K562 (cell line): ENCODE data around the gene DAPK2. TPM values are rescaled to one million over a fixed set of nuclear protein-coding genes. Genes with fewer than 3 reads are reported as not detected.

ENCODE experiments used
- ATAC-seq: fragments of 200-7000 bp; cut with Tn5 transposase; 3 replicates; pipeline ENCODE4 v1.9.1; 2020; ENCODE audit warnings: moderate library complexity
- BruUV-seq: library from RNA; stranded (reverse); fragments of 400-500 nt; replicated peaks from 2 replicates; lab custom pipeline; 2021; lab: Mats Ljungman, UMichigan
- CTCF ChIA-PET: fragments of 300-600 bp; formaldehyde crosslinking; extraction: SDS; loops from one replicate; lab custom pipeline; 2021; ENCODE audit warnings: low intra/inter-chr PET ratio; lab: Yijun Ruan, JAX
- POLR2A ChIA-PET: fragments of 300-600, 350-650 bp; sonication (Branson Sonifier 250); formaldehyde crosslinking; extraction: SDS; loops from one replicate; lab custom pipeline; 2021; ENCODE audit warnings: antibody characterized with exemption, inconsistent platforms; lab: Yijun Ruan, JAX
- DNase-seq, 4 experiments: peaks; one replicate each; pipeline versions ENCODE4 v3.0.0 to v3.0.0-alpha.2; 2011 to 2018; ENCODE audit warnings: low spot score in 3 of 4, mixed read lengths in 3 of 4; ENCODE audit errors: extremely low read depth in 1 of 4
- FAIRE-seq: peaks from 2 replicates; lab custom pipeline; 2011; peaks lifted over from hg19 to GRCh38; lab: Jason Lieb, UNC
- H2AFZ ChIP-seq: 2 replicates; pipeline ENCODE4 v1.6.0; 2011; ENCODE audit warnings: low read depth, low read length, control low read depth, inconsistent platforms
- H3K27ac ChIP-seq: fragments of 200-600 bp; 3 replicates; pipeline ENCODE4 v1.8.0; 2011; ENCODE audit warnings: low read depth, mild to moderate bottlenecking, control low read depth, inconsistent platforms, low read length, moderate library complexity, mixed read lengths; ENCODE audit errors: extremely low read depth
- H3K27me3 ChIP-seq, 2 experiments: fragments of 300-600 bp in 1 of 2; 2 replicates in 1 of 2; 3 replicates in 1 of 2; pipeline versions ENCODE4 v1.6.0 to v1.8.0; 2011; ENCODE audit warnings: inconsistent platforms in 2 of 2, low read length in 2 of 2, mild to moderate bottlenecking in 1 of 2, mixed read lengths in 1 of 2, moderate library complexity in 1 of 2; ENCODE audit not compliant: control insufficient read depth in 2 of 2, insufficient read depth in 2 of 2
- H3K36me3 ChIP-seq: fragments of 300-600 bp; 3 replicates; pipeline ENCODE4 v1.8.0; 2011; ENCODE audit warnings: mild to moderate bottlenecking, low read length, inconsistent platforms; ENCODE audit not compliant: control insufficient read depth, insufficient read depth
- H3K4me1 ChIP-seq, 2 experiments: fragments of 200-600 bp in 1 of 2; replicated peaks in 1 of 2; 2 replicates in 1 of 2; 3 replicates in 1 of 2; pipeline versions ENCODE4 v1.5.1 to v1.8.0; 2011; ENCODE audit warnings: inconsistent platforms in 2 of 2, low read length in 2 of 2, mild to moderate bottlenecking in 1 of 2, mixed read lengths in 1 of 2, moderate library complexity in 1 of 2; ENCODE audit not compliant: control insufficient read depth in 2 of 2, insufficient read depth in 2 of 2
- H3K4me2 ChIP-seq: 2 replicates; pipeline ENCODE4 v1.6.1; 2011; ENCODE audit warnings: low read length, control low read depth, inconsistent platforms, mixed read lengths; ENCODE audit not compliant: insufficient read depth
- H3K4me3 ChIP-seq: fragments of 200-600 bp; sonication (generic), shearing (Covaris generic); 2 replicates; pipeline ENCODE4 v1.5.1; 2016; ENCODE audit warnings: control low read depth, inconsistent platforms
- H3K79me2 ChIP-seq: fragments of 200-600 bp; 3 replicates; pipeline ENCODE4 v1.8.0; 2011; ENCODE audit warnings: low read length, inconsistent platforms; ENCODE audit not compliant: control insufficient read depth, insufficient read depth
- H3K9ac ChIP-seq, 2 experiments: 2 replicates each; pipeline versions ENCODE4 v1.6.0 to v1.6.1; 2011; ENCODE audit warnings: low read depth in 2 of 2, low read length in 2 of 2, control low read depth in 1 of 2, inconsistent platforms in 1 of 2, mild to moderate bottlenecking in 1 of 2, mixed read lengths in 1 of 2; ENCODE audit not compliant: insufficient read depth in 1 of 2
- H3K9me1 ChIP-seq: one replicate; pipeline ENCODE4 v1.6.0; 2011; ENCODE audit warnings: inconsistent platforms, mild to moderate bottlenecking, low read length, moderate library complexity; ENCODE audit not compliant: control insufficient read depth, insufficient read depth
- H3K9me3 ChIP-seq: replicated peaks from 2 replicates; pipeline ENCODE4 v1.5.1; 2011; ENCODE audit warnings: low read depth, low read length, inconsistent platforms; ENCODE audit not compliant: control insufficient read depth, insufficient read depth
- H4K20me1 ChIP-seq: replicated peaks from 2 replicates; pipeline ENCODE4 v1.6.1; 2011; ENCODE audit warnings: low read length, inconsistent platforms, mixed read lengths; ENCODE audit not compliant: control insufficient read depth, insufficient read depth
- ARNT ChIP-seq, 2 experiments: fragments of 450-650 bp; IDR thresholded peaks; 2 replicates each; pipeline ENCODE4 v1.6.1; 2016; ENCODE audit warnings: mild to moderate bottlenecking in 1 of 2
- CEBPG ChIP-seq, 3 experiments: fragments of 200-800 bp in 1 of 3; sonication (Bioruptor generic) in 1 of 3; sonication (generic) in 1 of 3; formaldehyde crosslinking in 1 of 3; IDR thresholded peaks in 2 of 3; conservative IDR thresholded peaks in 1 of 3; 2 replicates each; pipeline versions ENCODE4 v1.6.1 to v1.8.0; 2016 to 2022; ENCODE audit warnings: missing compliant biosample characterization in 2 of 3, missing genetic modification characterization in 2 of 3, mild to moderate bottlenecking in 1 of 3, missing genetic modification reagents in 1 of 3
- CTCF ChIP-seq, 3 experiments: IDR thresholded peaks in 2 of 3; conservative IDR thresholded peaks in 1 of 3; 2 replicates each; pipeline ENCODE4 v1.5.1; 2011 to 2012; ENCODE audit warnings: low read length in 3 of 3, mild to moderate bottlenecking in 3 of 3, control low read depth in 2 of 3, improper control_type of control experiment in 1 of 3, inconsistent platforms in 1 of 3, low read depth in 1 of 3, mixed read lengths in 1 of 3, moderate library complexity in 1 of 3; ENCODE audit not compliant: insufficient read depth in 2 of 3
- KDM1A ChIP-seq, 2 experiments: fragments of 450-650 bp; IDR thresholded peaks; 2 replicates each; pipeline ENCODE4 v1.6.1; 2016; ENCODE audit warnings: mild to moderate bottlenecking in 2 of 2
- MLLT1 ChIP-seq, 2 experiments: fragments of 450-650 bp; IDR thresholded peaks; 2 replicates each; pipeline ENCODE4 v1.6.1; 2016
- NCOA2 ChIP-seq, 2 experiments: fragments of 450-650 bp; IDR thresholded peaks; 2 replicates each; pipeline ENCODE4 v1.6.1; 2018; ENCODE audit warnings: mild to moderate bottlenecking in 2 of 2, moderate library complexity in 1 of 2; ENCODE audit not compliant: partially characterized antibody in 2 of 2
- NCOA6 ChIP-seq: fragments of 450-650 bp; IDR thresholded peaks from 2 replicates; pipeline ENCODE4 v1.6.1; 2017; ENCODE audit warnings: mild to moderate bottlenecking
- SRF ChIP-seq, 2 experiments: fragments of 250-450, 450-650 bp in 1 of 2; sonication (Bioruptor Pico) in 1 of 2; sonication (generic) in 1 of 2; formaldehyde crosslinking; IDR thresholded peaks; 2 replicates each; pipeline versions ENCODE4 v1.5.0 to v1.5.1; 2020 to 2022; ENCODE audit warnings: mild to moderate bottlenecking in 1 of 2, missing genetic modification reagents in 1 of 2
- XRCC5 ChIP-seq: fragments of 200-400 bp; formaldehyde crosslinking; IDR thresholded peaks from 2 replicates; pipeline ENCODE4 v1.6.1; 2017; ENCODE audit warnings: low read depth, mild to moderate bottlenecking, low read length
- ZNF184 ChIP-seq: sonication (generic); formaldehyde crosslinking; IDR thresholded peaks from 2 replicates; pipeline ENCODE4 v1.5.0; 2020; ENCODE audit warnings: missing genetic modification reagents
- WGBS: fragments of 100-300 bp; shearing (Covaris generic); methylation state at CpG from one replicate; pipeline ENCODE4 v1.1.6; 2016; ENCODE audit warnings: low coverage, mixed read lengths; ENCODE audit not compliant: insufficient coverage; ENCODE audit errors: missing lambda C conversion rate; 5-methylcytosine and 5-hydroxymethylcytosine counted together
- in situ Hi-C: fragments of 300-500 bp; cut with MboI; formaldehyde crosslinking; loops from 4 replicates; pipeline ENCODE4 v1.15.0; 2018; ENCODE audit warnings: inconsistent platforms, mixed read lengths
- intact Hi-C: fragments of 100-400 bp; cut with micrococcal nuclease; formaldehyde crosslinking; loops from 2 replicates; pipeline ENCODE4 v1.14.2; 2022
- polyA plus RNA-seq, 8 experiments: library from polyadenylated mRNA; depleted of rRNA in 4 of 8; stranded (reverse) in 5 of 8; unstranded in 3 of 8; fragments of >200 nt; fragmentation: Nextera tagmentation in 2 of 8; fragmentation: Illumina TruSeq in 1 of 8; extraction: Ambion mirVana in 2 of 8; extraction: Trizol in 1 of 8; gene quantifications; 2 replicates each; pipeline versions ENCODE4 v1.2.1 to v1.2.3, GENCODE V29; 2011 to 2014; ENCODE audit warnings: inconsistent platforms in 1 of 8, missing spikeins in 1 of 8
- total RNA-seq, 7 experiments: library from RNA; depleted of rRNA in 6 of 7; stranded (reverse); fragments of >200 nt in 6 of 7; fragmentation: Illumina TruSeq in 2 of 7; extraction: Trizol in 2 of 7; gene quantifications; 2 replicates each; pipeline versions ENCODE4 v1.2.1 to v1.2.3, GENCODE V29; 2011 to 2021; ENCODE audit warnings: low replicate concordance in 1 of 7
- TF ChIP-seq, protein P1 (sequence below): fragments of 450-650 bp; IDR thresholded peaks from 2 replicates; pipeline ENCODE4 v1.6.1; 2017; ENCODE audit warnings: antibody characterized with exemption, mild to moderate bottlenecking

The DAPK2 gene
- total and polyA plus RNA-seq, 9 of the 15 experiments (the other 6 are each of a cell fraction or from before 2014, with no cell fraction given), result 0.14 to 5.2 (median 2.2) TPM

DNA sequence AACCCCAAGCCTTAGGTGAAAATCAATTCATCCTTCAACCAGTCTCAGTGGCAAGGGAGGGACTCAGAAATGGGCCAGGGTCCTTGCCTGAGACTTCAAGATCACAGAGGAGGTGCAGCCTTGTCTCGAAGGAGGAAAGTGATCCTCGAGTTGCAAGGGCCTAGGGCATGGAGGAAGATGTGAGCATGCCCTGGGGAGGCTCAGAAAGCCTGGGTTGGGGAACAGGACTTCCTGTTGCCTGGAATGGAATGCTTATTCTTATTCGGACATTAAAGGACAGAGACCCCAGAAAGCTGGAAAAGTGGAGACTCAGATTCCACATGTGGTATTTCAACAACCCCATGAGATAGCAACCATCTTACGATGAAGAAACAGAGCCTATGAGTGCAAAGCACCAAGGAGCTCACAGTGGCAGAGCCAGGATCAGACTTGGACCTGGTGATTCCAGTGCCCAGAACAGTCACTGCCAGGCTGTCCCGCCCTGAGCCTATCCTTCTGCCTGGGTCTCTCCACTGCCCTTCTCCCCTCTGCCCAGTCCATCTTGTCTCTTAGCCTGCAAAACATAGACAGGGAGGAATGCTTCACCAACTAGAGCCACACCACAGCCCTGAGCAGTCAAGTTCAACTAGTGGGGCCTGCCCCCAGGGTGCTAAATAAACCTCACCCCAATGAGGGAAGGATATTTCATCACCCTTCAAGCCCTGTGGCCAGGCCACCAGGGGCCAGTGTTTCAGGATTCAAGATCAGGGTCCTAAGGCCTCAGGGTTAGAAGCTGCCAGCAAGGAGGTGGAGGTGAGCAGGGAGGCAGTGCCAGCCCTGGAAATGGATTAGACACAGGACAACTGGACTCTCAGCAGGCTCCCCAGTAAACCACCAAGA, 21.9 kb downstream of the DAPK2 start:
- ChIA-PET CTCF (no interaction called here), POLR2A (interaction anchor here (0.7 to 1.3 kb wide), 4 partner anchors 8 to 746 kb away, joined by 3 read pairs; no protein-coding TSS in a partner anchor)
- Histone ChIP-seq H3K27ac (no peak overlapping the region), H3K79me2 (no peaks in the 10 kb centered on the region), H2AFZ (peak overlapping the region; percentile 29; the same call in 1 of the 2 replicates), H3K9me3 (no peaks in the 10 kb centered on the region), H3K9ac (peak overlapping the region; percentile 21 to 22; a peak in 1 of 4 replicates), H3K27me3 (no peaks in the 10 kb centered on the region), H4K20me1 (no peaks in the 10 kb centered on the region), H3K4me3 (no peak overlapping the region), H3K9me1 (no peaks in the 10 kb centered on the region), H3K4me1 (peaks cover 3 to 9% of the 10 kb centered on the region in 2 experiments; a peak in 4 of 5 replicates), H3K36me3 (no peaks in the 10 kb centered on the region; the same call in 2 of the 3 replicates), H3K4me2 (no peak overlapping the region)
- WGBS, result 35% methylated on average over 5 of the region's 5 CpGs
- no peak for DNase-seq
- BruUV-seq, result no TSS peak
- no peak for FAIRE-seq
- intact Hi-C loops (no loop called here), in situ Hi-C loops (no loop called here)
- ATAC-seq, result peak; percentile 89
- peak; percentile 90 for TF ChIP-seq CEBPG (CRISPR knock-in tag; IDR thresholded peaks at IDR 0.05)
- TF ChIP-seq CEBPG (tag; conservative IDR thresholded peaks at IDR 0.05 in 1 of 2, IDR thresholded peaks at IDR 0.05 in 1 of 2), result peak; percentile 46 to 80; a peak in 3 of 4 replicates
- no peak for TF ChIP-seq NCOA6
- TF ChIP-seq ARNT (IDR thresholded peaks at IDR 0.05), result no peak
- no peak for TF ChIP-seq NCOA2 (IDR thresholded peaks at IDR 0.05; ENCODE audit: partially characterized antibody in 2 of 2)
- TF ChIP-seq ZNF184 (CRISPR knock-in tag), result no peak
- TF ChIP-seq XRCC5, result no peak
- TF ChIP-seq KDM1A (IDR thresholded peaks at IDR 0.05), result no peak
- peak; percentile 20 to 32 (median 22); a peak in 1 of 6 replicates for TF ChIP-seq CTCF (IDR thresholded peaks at IDR 0.05 in 2 of 3, conservative IDR thresholded peaks at IDR 0.05 in 1 of 3; ENCODE audit: insufficient read depth in 2 of 3, low read depth in 1 of 3, low read length in 3 of 3)
- peak in 1 of 2 experiments; percentile 62; a peak in 1 of 4 replicates for TF ChIP-seq SRF (CRISPR knock-in tag; IDR thresholded peaks at IDR 0.05)
- no peak for TF ChIP-seq MLLT1 (IDR thresholded peaks at IDR 0.05)
- TF ChIP-seq, protein P1, sequence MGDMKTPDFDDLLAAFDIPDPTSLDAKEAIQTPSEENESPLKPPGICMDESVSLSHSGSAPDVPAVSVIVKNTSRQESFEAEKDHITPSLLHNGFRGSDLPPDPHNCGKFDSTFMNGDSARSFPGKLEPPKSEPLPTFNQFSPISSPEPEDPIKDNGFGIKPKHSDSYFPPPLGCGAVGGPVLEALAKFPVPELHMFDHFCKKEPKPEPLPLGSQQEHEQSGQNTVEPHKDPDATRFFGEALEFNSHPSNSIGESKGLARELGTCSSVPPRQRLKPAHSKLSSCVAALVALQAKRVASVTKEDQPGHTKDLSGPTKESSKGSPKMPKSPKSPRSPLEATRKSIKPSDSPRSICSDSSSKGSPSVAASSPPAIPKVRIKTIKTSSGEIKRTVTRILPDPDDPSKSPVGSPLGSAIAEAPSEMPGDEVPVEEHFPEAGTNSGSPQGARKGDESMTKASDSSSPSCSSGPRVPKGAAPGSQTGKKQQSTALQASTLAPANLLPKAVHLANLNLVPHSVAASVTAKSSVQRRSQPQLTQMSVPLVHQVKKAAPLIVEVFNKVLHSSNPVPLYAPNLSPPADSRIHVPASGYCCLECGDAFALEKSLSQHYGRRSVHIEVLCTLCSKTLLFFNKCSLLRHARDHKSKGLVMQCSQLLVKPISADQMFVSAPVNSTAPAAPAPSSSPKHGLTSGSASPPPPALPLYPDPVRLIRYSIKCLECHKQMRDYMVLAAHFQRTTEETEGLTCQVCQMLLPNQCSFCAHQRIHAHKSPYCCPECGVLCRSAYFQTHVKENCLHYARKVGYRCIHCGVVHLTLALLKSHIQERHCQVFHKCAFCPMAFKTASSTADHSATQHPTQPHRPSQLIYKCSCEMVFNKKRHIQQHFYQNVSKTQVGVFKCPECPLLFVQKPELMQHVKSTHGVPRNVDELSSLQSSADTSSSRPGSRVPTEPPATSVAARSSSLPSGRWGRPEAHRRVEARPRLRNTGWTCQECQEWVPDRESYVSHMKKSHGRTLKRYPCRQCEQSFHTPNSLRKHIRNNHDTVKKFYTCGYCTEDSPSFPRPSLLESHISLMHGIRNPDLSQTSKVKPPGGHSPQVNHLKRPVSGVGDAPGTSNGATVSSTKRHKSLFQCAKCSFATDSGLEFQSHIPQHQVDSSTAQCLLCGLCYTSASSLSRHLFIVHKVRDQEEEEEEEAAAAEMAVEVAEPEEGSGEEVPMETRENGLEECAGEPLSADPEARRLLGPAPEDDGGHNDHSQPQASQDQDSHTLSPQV, result no peak
